ENCODE data around the gene FOXD1. TPM values are rescaled to one million over a fixed set of nuclear protein-coding genes. Genes with fewer than 3 reads are reported as not detected.

Gene FOXD1
- polyA plus RNA-seq, 1 experiment, result 4.9 TPM

DNA sequence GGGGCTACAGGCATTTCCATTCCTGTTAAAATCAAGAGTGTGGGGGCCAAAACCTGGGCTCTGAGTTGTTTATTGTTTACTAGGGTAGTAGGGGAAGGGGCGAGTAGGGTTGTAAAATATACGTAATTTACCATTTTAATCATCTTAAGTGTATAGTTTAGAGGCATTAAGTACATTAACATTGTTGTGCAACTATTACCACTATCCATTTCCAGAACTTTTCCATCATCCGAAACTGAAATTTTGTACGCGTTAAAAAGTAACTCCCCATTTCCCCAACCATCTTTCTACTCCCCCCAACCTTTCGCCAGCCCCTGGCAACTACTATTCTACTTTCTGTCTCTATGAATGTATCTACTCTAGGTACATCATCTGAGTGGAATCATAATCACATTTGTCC lies 3.6 kb upstream of the FOXD1 start:
- CTCF ChIA-PET, result no interaction called here
- Histone ChIP-seq H3K36me3 (ENCODE audit: control insufficient read depth, insufficient read depth, low read length) (no peaks in the 10 kb centered on the region), H3K27me3 (ENCODE audit: control insufficient read depth, insufficient read depth, low read length) (peaks cover 5% of the 10 kb centered on the region), H3K4me3 (ENCODE audit: low read depth, low read length) (no peak overlapping the region)
- POLR2A ChIA-PET, result no interaction called here
- DNase-seq (ENCODE audit: low read depth), result no peak
- TF ChIP-seq, protein P1, sequence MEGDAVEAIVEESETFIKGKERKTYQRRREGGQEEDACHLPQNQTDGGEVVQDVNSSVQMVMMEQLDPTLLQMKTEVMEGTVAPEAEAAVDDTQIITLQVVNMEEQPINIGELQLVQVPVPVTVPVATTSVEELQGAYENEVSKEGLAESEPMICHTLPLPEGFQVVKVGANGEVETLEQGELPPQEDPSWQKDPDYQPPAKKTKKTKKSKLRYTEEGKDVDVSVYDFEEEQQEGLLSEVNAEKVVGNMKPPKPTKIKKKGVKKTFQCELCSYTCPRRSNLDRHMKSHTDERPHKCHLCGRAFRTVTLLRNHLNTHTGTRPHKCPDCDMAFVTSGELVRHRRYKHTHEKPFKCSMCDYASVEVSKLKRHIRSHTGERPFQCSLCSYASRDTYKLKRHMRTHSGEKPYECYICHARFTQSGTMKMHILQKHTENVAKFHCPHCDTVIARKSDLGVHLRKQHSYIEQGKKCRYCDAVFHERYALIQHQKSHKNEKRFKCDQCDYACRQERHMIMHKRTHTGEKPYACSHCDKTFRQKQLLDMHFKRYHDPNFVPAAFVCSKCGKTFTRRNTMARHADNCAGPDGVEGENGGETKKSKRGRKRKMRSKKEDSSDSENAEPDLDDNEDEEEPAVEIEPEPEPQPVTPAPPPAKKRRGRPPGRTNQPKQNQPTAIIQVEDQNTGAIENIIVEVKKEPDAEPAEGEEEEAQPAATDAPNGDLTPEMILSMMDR (IDR thresholded peaks at IDR 0.05; ENCODE audit: insufficient read depth, low read depth, low read length), result no peak

DNA sequence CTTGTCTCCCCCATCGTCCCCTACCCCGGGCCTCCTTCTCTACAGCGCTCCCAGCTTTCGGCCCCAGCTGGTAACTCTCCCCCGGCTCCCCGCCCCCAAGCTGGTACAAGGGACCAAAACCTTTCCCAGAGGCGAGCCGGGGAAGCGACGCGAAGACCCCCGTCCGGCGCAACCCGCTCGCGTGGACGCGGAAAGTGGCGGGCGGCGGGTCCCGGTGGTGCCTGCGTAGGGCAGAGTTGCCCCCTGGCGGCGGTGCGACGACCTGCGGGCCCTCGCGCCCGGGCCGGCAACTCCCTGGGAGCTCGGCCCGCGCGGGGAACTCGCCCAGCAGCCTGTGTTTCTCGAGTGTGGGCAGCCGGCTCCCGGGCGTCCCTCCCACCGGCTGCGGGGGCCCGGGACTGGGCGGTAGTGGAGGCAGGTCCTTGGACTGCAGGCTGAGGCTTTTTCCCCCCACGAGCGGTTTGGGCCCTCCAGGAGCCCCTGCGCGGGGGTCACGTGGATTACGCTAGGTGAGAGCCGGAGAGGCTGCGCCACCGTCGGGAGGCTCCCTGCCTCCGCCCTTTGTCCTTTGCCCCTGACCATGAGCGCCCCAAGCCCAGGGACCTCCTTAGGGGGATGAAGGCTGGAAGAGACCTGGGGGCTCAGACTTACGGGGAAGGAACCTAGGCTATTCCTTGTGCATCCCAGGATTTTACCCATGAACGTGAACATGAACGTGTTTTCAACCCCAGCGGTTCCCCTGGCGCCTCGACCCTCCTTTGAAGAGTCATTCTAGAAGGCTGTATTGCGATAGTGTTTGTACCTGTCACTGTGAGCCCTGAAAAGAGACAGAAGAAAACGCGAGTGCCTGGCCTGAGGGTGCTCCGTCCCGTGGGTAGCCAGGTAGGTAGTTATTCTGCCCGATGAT lies 2.9 kb upstream of the FOXD1 start:
- peak overlapping the region; percentile 49 for H3K4me3 ChIP-seq (ENCODE audit: low read depth, low read length)
- peaks cover 5% of the 10 kb centered on the region for H3K27me3 ChIP-seq (ENCODE audit: control insufficient read depth, insufficient read depth, low read length)
- TF ChIP-seq, protein P1 (IDR thresholded peaks at IDR 0.05; ENCODE audit: insufficient read depth, low read depth, low read length), result peak; percentile 66
- CTCF ChIA-PET, result interaction anchor here (0.6 to 2.6 kb wide), 94 partner anchors 9 to 602 kb away, joined by 3 to 84 read pairs (median 4); partner anchors contain the start of gene FCHO2
- H3K36me3 ChIP-seq (ENCODE audit: control insufficient read depth, insufficient read depth, low read length), result no peaks in the 10 kb centered on the region
- DNase-seq (ENCODE audit: low read depth), result no peak
- POLR2A ChIA-PET, result no interaction called here

DNA sequence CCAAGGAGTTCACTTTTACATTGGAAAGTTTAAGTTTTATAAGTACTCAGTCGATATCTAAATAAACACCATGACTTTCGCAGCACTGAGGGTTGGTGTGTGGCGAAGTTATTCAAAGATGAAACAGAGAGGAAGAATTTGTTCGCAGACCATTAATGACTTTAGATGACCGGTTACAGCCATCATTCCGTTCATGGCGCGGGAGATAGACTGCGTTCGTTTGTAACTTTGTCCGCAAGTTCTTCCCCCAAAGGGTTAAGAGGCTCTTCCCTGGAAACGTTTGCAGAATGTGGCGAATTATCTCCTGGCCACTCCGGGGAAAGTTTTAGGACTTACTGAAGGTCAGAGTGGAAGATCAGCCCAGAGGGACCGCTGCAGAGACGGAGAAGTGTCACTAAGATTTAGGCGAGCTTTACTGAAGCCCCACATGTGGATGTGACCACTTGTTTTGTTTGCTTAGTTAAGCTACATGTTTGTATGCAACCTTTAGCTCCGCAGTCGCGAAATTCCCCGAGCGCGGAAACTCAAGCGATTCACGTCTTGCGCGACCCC lies 2.2 kb upstream of the FOXD1 start:
- peak overlapping the region; percentile 49 for H3K4me3 ChIP-seq (ENCODE audit: low read depth, low read length)
- POLR2A ChIA-PET, result no interaction called here

GRCh38 chr5:73450137-73450536 lies 1.6 kb upstream of the FOXD1 start:
- TF ChIP-seq, protein P1 (IDR thresholded peaks at IDR 0.05; ENCODE audit: insufficient read depth, low read depth, low read length), result no peak
- peaks cover 5% of the 10 kb centered on the region for H3K27me3 ChIP-seq (ENCODE audit: control insufficient read depth, insufficient read depth, low read length)
- ChIA-PET CTCF (interaction anchor here (0.7 to 2.6 kb wide), 10 partner anchors 27 to 494 kb away, joined by 3 to 84 read pairs (median 8); partner anchors contain the start of gene FCHO2), POLR2A (no interaction called here)
- H3K36me3 ChIP-seq (ENCODE audit: control insufficient read depth, insufficient read depth, low read length), result no peaks in the 10 kb centered on the region
- H3K4me3 ChIP-seq (ENCODE audit: low read depth, low read length), result no peak overlapping the region
- DNase-seq (ENCODE audit: low read depth), result no peak

More for the DNA sequence above, 2.2 kb upstream of the FOXD1 start:
- Histone ChIP-seq H3K36me3 (ENCODE audit: control insufficient read depth, insufficient read depth, low read length) (no peaks in the 10 kb centered on the region), H3K27me3 (ENCODE audit: control insufficient read depth, insufficient read depth, low read length) (peaks cover 5% of the 10 kb centered on the region)
- CTCF ChIA-PET, result interaction anchor here (0.7 to 2.6 kb wide), 78 partner anchors 9 to 537 kb away, joined by 3 to 84 read pairs (median 5); partner anchors contain the start of gene FCHO2
- no peak for DNase-seq (ENCODE audit: low read depth)
- TF ChIP-seq, protein P1 (IDR thresholded peaks at IDR 0.05; ENCODE audit: insufficient read depth, low read depth, low read length), result no peak
